Progenitor cell of endocrine pancreas (in vitro differentiated cells): ENCODE data around the gene SRPK2. TPM values are rescaled to one million over a fixed set of nuclear protein-coding genes. Genes with fewer than 3 reads are reported as not detected.

Source experiments
- DNase-seq: peaks from one replicate; pipeline ENCODE4 v3.0.0; 2021; ENCODE audit warnings: low spot score; ENCODE audit not compliant: unreplicated experiment
- H3K27ac Mint-ChIP-seq: 2 replicates; pipeline ENCODE4 v1.8.0; 2021; ENCODE audit warnings: mild to moderate bottlenecking, moderate library complexity, mixed read lengths
- H3K27me3 Mint-ChIP-seq: 2 replicates; pipeline ENCODE4 v1.8.0; 2021; ENCODE audit warnings: mixed read lengths
- H3K36me3 Mint-ChIP-seq: 2 replicates; pipeline ENCODE4 v1.8.0; 2022; ENCODE audit warnings: mixed read lengths; ENCODE audit not compliant: insufficient read depth
- H3K4me1 Mint-ChIP-seq: 2 replicates; pipeline ENCODE4 v1.8.0; 2021; ENCODE audit warnings: low read depth, mixed read lengths
- H3K4me3 Mint-ChIP-seq: 2 replicates; pipeline ENCODE4 v1.8.0; 2021; ENCODE audit warnings: low read depth, mild to moderate bottlenecking, moderate library complexity, mixed read lengths
- H3K9me3 Mint-ChIP-seq: 2 replicates; pipeline ENCODE4 v1.8.0; 2021; ENCODE audit warnings: low read depth, mixed read lengths
- total RNA-seq: library from RNA; stranded (reverse); gene quantifications from 2 replicates; pipeline ENCODE4 v1.2.1, GENCODE V29; 2021
- TF ChIP-seq, protein P1 (sequence below): fragments of 200-600 bp; sonication (generic); IDR thresholded peaks from one replicate; pipeline ENCODE4 v1.5.0; 2021; ENCODE audit warnings: antibody characterized with exemption, mild to moderate bottlenecking; ENCODE audit not compliant: unreplicated experiment

Gene SRPK2
- total RNA-seq, 1 donor from 2014 or later, result 78.8 TPM

DNA sequence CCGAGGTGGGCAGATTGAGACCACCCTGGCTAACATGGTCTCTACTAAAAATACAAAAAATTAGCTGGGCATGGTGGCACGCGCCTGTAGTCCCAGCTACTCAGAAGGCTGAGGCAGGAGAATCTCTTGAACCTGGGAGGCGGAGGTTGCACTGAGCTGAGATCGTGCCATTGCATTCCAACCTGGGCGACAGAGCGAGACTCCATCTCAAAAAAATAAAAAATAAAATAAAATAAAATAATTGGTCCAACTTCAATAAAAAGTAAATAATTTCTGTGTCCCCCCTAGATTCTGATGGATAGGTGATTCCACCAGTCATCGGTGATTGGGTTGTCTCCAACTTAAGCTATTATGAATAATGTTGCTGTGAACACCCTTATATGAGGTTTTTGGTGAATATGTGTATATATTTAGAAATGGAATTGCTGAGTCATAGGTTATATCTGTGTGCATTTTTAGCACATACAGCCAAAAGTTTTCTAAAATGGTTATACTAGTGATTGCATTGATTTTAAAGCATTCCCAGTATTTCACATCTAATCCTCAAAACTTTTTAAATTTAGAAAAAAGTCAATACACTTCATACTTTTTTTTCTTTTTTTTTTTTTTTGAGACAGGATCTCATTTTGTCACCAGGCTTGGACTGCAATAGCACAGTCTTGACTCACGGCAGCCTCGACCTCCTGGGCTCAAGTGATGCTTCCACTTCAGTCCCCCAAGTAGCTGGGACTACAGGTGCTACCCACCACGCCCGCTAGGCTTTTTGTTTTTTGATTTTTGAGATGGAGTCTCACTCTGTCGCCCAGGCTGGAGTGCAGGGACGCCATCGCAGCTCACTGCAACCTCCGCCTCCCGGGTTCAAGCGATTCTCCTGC, 13.7 kb upstream of the SRPK2 start:
- Mint-ChIP-seq H3K9me3 (no peaks in the 10 kb centered on the region), H3K4me3 (no peak overlapping the region), H3K4me1 (peaks cover 10% of the 10 kb centered on the region), H3K27ac (no peak overlapping the region), H3K27me3 (no peaks in the 10 kb centered on the region), H3K36me3 (no peaks in the 10 kb centered on the region)
- TF ChIP-seq, protein P1, sequence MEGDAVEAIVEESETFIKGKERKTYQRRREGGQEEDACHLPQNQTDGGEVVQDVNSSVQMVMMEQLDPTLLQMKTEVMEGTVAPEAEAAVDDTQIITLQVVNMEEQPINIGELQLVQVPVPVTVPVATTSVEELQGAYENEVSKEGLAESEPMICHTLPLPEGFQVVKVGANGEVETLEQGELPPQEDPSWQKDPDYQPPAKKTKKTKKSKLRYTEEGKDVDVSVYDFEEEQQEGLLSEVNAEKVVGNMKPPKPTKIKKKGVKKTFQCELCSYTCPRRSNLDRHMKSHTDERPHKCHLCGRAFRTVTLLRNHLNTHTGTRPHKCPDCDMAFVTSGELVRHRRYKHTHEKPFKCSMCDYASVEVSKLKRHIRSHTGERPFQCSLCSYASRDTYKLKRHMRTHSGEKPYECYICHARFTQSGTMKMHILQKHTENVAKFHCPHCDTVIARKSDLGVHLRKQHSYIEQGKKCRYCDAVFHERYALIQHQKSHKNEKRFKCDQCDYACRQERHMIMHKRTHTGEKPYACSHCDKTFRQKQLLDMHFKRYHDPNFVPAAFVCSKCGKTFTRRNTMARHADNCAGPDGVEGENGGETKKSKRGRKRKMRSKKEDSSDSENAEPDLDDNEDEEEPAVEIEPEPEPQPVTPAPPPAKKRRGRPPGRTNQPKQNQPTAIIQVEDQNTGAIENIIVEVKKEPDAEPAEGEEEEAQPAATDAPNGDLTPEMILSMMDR, result no peak
- no peak for DNase-seq

DNA sequence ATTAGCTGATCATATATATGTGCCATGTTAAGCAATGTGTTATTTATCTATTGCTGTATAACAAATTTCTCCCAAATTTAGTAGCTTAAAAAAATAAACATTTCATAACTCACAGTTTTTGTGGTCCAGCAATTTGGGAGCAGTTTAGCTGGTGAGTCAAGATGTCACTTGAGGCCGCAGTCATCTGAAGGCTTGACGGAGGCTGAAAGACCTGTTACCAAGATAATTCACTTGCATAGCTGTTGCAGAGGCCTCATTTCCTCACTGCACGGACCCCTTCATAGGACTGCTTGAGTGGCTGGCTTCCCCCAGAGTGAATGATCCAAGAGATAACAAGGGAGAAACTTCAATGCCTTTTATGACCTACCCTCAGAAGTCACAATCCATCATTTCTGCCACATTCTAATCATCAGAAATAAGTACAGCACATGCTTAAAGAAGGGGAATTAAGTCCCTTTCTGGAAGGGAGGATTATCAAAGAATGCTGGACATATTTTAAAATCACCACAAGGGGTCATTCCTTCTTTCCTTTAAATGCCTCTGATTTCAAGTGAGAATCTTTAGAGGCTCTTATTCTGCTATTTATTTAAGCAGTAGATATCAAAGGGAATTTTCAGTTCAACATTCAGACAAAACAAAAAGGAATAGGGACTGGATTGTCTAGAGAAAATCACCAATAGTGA, 10.5 kb upstream of the SRPK2 start:
- Mint-ChIP-seq H3K27me3 (no peaks in the 10 kb centered on the region), H3K9me3 (no peaks in the 10 kb centered on the region), H3K27ac (no peak overlapping the region), H3K4me1 (peaks cover 14% of the 10 kb centered on the region), H3K36me3 (no peaks in the 10 kb centered on the region), H3K4me3 (no peak overlapping the region)
- no peak for DNase-seq
- TF ChIP-seq, protein P1, result peak; percentile 37

DNA sequence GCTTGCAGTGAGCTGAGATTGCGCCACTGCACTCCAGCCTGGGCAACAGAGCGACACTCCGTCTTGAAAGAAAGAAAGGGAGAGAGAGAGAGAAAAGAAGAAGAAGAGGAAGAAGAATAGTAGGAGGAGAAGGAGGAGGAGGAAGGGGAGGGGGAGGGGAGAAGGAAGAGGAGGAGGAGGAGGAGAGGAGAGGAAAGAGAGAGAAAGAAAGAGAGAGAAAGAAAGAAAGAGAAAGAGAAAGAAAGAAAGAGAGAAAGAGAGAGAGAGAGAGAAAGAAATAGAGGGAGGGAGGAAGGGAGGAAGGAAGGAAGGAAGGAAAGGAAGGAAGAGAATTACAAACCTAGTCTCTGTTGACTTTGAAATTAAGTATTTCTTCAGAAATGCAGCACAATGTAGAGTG, 7.8 kb upstream of the SRPK2 start:
- TF ChIP-seq, protein P1, result no peak
- H3K4me3 Mint-ChIP-seq, result no peak overlapping the region
- no peaks in the 10 kb centered on the region for H3K27me3 Mint-ChIP-seq
- H3K4me1 Mint-ChIP-seq, result peaks cover 12% of the 10 kb centered on the region
- H3K27ac Mint-ChIP-seq, result peak overlapping the region; percentile 29
- no peaks in the 10 kb centered on the region for H3K9me3 Mint-ChIP-seq
- no peak for DNase-seq
- no peaks in the 10 kb centered on the region for H3K36me3 Mint-ChIP-seq

DNA sequence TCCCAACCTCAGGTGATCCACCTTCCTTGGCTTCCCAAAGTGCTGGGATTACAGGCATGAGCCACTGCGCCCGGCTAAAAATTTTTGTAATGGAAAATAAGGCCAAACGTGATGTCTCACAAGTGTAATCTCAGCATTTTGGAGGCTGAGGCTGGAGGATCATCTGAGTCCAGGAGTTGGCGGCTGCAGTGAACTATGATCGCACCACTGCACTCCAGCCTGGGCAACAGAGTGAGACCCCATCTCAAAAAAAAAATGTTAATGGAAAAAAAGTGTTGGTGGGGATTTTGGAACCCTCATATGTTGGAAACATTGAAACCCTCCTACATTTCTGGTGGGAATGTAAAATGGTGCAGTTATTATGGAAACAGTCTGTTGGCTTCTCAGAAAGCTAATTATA, 2.7 kb upstream of the SRPK2 start:
- peaks cover 13% of the 10 kb centered on the region for H3K4me1 Mint-ChIP-seq
- H3K27ac Mint-ChIP-seq, result no peak overlapping the region
- TF ChIP-seq, protein P1, result no peak
- no peaks in the 10 kb centered on the region for H3K27me3 Mint-ChIP-seq
- H3K4me3 Mint-ChIP-seq, result no peak overlapping the region
- DNase-seq, result no peak
- H3K36me3 Mint-ChIP-seq, result peaks cover 2% of the 10 kb centered on the region
- no peaks in the 10 kb centered on the region for H3K9me3 Mint-ChIP-seq

DNA sequence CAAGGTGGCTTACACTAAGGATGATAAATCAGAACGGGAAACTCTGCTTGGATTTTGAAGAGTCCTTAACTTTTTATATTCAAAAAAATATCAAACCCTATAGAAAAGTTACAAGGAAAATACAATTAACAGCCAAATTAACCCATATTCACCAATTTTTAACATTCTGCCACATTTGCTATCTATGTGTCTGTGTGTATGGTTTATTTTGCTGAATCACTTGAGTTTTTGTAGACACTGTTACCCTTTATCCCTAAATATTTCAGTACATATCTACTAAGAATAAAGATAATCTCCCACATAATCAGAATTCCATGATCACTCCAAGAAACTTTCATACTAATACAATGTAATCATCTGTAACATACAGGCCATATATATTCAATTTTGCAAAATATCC, 1.2 kb upstream of the SRPK2 start:
- Mint-ChIP-seq H3K27ac (peak overlapping the region; percentile 6), H3K36me3 (peaks cover 7% of the 10 kb centered on the region), H3K27me3 (no peaks in the 10 kb centered on the region), H3K4me3 (peak overlapping the region; percentile 92), H3K9me3 (peaks cover 4% of the 10 kb centered on the region), H3K4me1 (peaks cover 9% of the 10 kb centered on the region)
- no peak for DNase-seq
- TF ChIP-seq, protein P1, result no peak
